ENCODE results near the gene GIGYF1.
A peak's percentile ranks its signal among the peaks of the same experiment; 100 is the strongest.
"Not testable (repeated sequence)": the region's sequence is repeated elsewhere in the genome, so short reads cannot be mapped to it uniquely, and the experiment has no call there.

Gene GIGYF1
- 161 to 255 (median 193) reads per million in 4 donors for total RNA-seq

GRCh38 chr7:100694098-100694745 is at the start of gene GIGYF1:
Gene GIGYF1 (minus strand): TSS chr7:100694250. CDS start chr7:100688238, 6,012 bp downstream.
- DNase-seq: peak; percentile 59 to 76 (median 65)

GRCh38 chr7:100739934-100740333 is 45.9 kb upstream of the GIGYF1 start:
- no peak for DNase-seq

- no peak for DNase-seq
These were observed 42.6 kb upstream of the GIGYF1 start for GRCh38 chr7:100736671-100737070.

- no peak for DNase-seq
These were observed 41.7 kb upstream of the GIGYF1 start for GRCh38 chr7:100735730-100736129.

- DNase-seq: no peak
These were observed 38.0 kb upstream of the GIGYF1 start for GRCh38 chr7:100731937-100732636.

- DNase-seq: no peak
These were observed 36.2 kb upstream of the GIGYF1 start for GRCh38 chr7:100730136-100730800.

GRCh38 chr7:100728196-100728595 is 34.1 kb upstream of the GIGYF1 start:
- no peak for DNase-seq

GRCh38 chr7:100726996-100727761 is 33.1 kb upstream of the GIGYF1 start:
- no peak for DNase-seq

GRCh38 chr7:100724364-100724763 is 30.3 kb upstream of the GIGYF1 start:
- DNase-seq: not testable (repeated sequence)

GRCh38 chr7:100723732-100724275 is 29.8 kb upstream of the GIGYF1 start:
- DNase-seq: no peak

- DNase-seq: no peak
These were observed 28.6 kb upstream of the GIGYF1 start for GRCh38 chr7:100722480-100723212.

GRCh38 chr7:100721505-100721812 is 27.4 kb upstream of the GIGYF1 start:
- no peak for DNase-seq

GRCh38 chr7:100720671-100721504 is 26.8 kb upstream of the GIGYF1 start:
- no peak for DNase-seq

- DNase-seq: no peak
These were observed 26.2 kb upstream of the GIGYF1 start, which contains the start of gene EPO for GRCh38 chr7:100720279-100720670. Gene EPO (plus strand): TSS chr7:100720468. CDS start chr7:100720981, 513 bp downstream.

- no peak for DNase-seq
These were observed 25.7 kb upstream of the GIGYF1 start for GRCh38 chr7:100719523-100720278.

- not testable (repeated sequence) for DNase-seq
These were observed 23.0 kb upstream of the GIGYF1 start for GRCh38 chr7:100717073-100717472.

GRCh38 chr7:100714725-100715124 is 20.7 kb upstream of the GIGYF1 start:
- no peak for DNase-seq

GRCh38 chr7:100711369-100711768 is 17.3 kb upstream of the GIGYF1 start:
- DNase-seq: no peak

- no peak for DNase-seq
These were observed 16.4 kb upstream of the GIGYF1 start for GRCh38 chr7:100710452-100710851.

GRCh38 chr7:100708395-100708794 is 14.3 kb upstream of the GIGYF1 start:
- DNase-seq: no peak
